PFSK-1 (cell line): ENCODE results near the gene ANO9.

Experiments
- FOXP2 ChIP-seq: optimal IDR thresholded peaks from 2 replicates; pipeline ENCODE3; 2011; ENCODE audit warnings: borderline replicate concordance, control low read depth, inconsistent platforms; ENCODE audit not compliant: insufficient read depth; ENCODE audit errors: extremely low read length, extremely low read depth
- POLR2AphosphoS5 ChIP-seq: IDR thresholded peaks from 2 replicates; pipeline ENCODE4 v1.6.1; 2012; ENCODE audit warnings: low read depth, mild to moderate bottlenecking, control low read depth, low read length, moderate library complexity
- SIN3A ChIP-seq: IDR thresholded peaks from 2 replicates; pipeline ENCODE4 v1.6.1; 2012; ENCODE audit warnings: mild to moderate bottlenecking, low read length, moderate library complexity, borderline replicate concordance; ENCODE audit not compliant: insufficient read depth
- TAF1 ChIP-seq: IDR thresholded peaks from 2 replicates; pipeline ENCODE4 v1.6.1; 2012; ENCODE audit warnings: low read length, control low read depth, borderline replicate concordance; ENCODE audit not compliant: insufficient read depth
- TF ChIP-seq, protein P1 (sequence below), 2 experiments: IDR thresholded peaks; 2 replicates each; pipeline versions ENCODE4 v1.6.1 to v1.8.0; 2011 to 2012; ENCODE audit warnings: low read depth in 2 of 2, low read length in 2 of 2, control low read depth in 1 of 2, inconsistent platforms in 1 of 2, mild to moderate bottlenecking in 1 of 2, moderate library complexity in 1 of 2; ENCODE audit not compliant: insufficient read depth in 1 of 2

ANO9 gene

DNA sequence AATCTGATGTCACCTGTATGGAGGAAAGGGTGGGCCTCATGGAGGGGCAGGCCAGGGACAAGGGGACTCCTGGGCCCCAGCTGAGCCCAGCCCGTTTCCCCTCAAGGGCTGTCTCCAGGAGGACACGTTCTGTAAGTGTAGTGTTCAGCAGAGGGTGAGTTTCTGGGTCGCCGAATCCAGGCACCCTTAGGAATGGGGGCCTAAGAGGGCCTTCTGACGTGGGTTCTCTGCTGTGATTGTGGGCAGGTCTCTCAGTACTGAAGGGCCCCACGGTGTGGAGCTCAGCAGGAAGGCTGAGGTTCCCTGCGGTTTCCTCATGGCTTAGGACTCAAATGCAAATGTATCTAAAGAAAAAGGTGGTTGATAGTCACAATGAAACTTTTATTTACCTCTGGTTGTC lies 14.7 kb upstream of the ANO9 start:
- TF ChIP-seq, protein P1, sequence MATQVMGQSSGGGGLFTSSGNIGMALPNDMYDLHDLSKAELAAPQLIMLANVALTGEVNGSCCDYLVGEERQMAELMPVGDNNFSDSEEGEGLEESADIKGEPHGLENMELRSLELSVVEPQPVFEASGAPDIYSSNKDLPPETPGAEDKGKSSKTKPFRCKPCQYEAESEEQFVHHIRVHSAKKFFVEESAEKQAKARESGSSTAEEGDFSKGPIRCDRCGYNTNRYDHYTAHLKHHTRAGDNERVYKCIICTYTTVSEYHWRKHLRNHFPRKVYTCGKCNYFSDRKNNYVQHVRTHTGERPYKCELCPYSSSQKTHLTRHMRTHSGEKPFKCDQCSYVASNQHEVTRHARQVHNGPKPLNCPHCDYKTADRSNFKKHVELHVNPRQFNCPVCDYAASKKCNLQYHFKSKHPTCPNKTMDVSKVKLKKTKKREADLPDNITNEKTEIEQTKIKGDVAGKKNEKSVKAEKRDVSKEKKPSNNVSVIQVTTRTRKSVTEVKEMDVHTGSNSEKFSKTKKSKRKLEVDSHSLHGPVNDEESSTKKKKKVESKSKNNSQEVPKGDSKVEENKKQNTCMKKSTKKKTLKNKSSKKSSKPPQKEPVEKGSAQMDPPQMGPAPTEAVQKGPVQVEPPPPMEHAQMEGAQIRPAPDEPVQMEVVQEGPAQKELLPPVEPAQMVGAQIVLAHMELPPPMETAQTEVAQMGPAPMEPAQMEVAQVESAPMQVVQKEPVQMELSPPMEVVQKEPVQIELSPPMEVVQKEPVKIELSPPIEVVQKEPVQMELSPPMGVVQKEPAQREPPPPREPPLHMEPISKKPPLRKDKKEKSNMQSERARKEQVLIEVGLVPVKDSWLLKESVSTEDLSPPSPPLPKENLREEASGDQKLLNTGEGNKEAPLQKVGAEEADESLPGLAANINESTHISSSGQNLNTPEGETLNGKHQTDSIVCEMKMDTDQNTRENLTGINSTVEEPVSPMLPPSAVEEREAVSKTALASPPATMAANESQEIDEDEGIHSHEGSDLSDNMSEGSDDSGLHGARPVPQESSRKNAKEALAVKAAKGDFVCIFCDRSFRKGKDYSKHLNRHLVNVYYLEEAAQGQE (IDR thresholded peaks at IDR 0.05; ENCODE audit: insufficient read depth in 1 of 2, low read depth in 2 of 2, low read length in 2 of 2): no peak
- TF ChIP-seq TAF1 (no peak), FOXP2 (no peak), POLR2AphosphoS5 (no peak), SIN3A (no peak)

- TF ChIP-seq POLR2AphosphoS5 (no peak), FOXP2 (no peak), TAF1 (no peak), SIN3A (no peak)
- TF ChIP-seq, protein P1 (IDR thresholded peaks at IDR 0.05; ENCODE audit: insufficient read depth in 1 of 2, low read depth in 2 of 2, low read length in 2 of 2): no peak
Observed at GRCh38 chr11:455566-456147, 13.8 kb upstream of the ANO9 start.

GRCh38 chr11:454801-455565 lies 13.2 kb upstream of the ANO9 start:
- TF ChIP-seq, protein P1 (IDR thresholded peaks at IDR 0.05; ENCODE audit: insufficient read depth in 1 of 2, low read depth in 2 of 2, low read length in 2 of 2): no peak
- no peak for TF ChIP-seq TAF1
- TF ChIP-seq SIN3A: no peak
- no peak for TF ChIP-seq FOXP2
- no peak for TF ChIP-seq POLR2AphosphoS5

GRCh38 chr11:454043-454442 lies 12.2 kb upstream of the ANO9 start:
- TF ChIP-seq SIN3A (no peak), FOXP2 (no peak), TAF1 (no peak), POLR2AphosphoS5 (no peak)
- TF ChIP-seq, protein P1 (IDR thresholded peaks at IDR 0.05; ENCODE audit: insufficient read depth in 1 of 2, low read depth in 2 of 2, low read length in 2 of 2): no peak

DNA sequence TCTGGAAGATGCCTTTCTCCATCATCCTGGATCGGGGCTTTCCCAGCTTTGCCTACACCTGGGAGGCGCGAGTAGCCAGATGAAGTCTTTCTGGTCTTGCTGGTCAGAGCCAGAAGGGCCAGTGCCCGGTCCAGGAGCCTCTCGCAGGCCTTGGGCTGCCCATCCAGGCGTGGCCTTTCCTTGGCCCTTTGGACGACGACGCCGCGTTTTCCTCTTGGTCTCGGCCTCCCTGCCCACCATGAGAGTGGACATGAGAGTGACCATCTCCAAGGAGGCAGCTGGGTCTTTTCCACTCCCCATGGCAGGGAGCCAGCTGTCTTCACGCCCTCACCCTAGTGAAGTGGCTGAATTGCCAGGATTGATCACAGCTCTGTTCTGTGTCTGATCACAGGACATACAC lies 11.8 kb upstream of the ANO9 start:
- TF ChIP-seq POLR2AphosphoS5 (no peak), SIN3A (no peak), FOXP2 (no peak), TAF1 (no peak)
- TF ChIP-seq, protein P1 (IDR thresholded peaks at IDR 0.05; ENCODE audit: insufficient read depth in 1 of 2, low read depth in 2 of 2, low read length in 2 of 2): no peak
